Lower leg skin (tissue), 3 donors: ENCODE measurements around the gene XPR1.

ENCODE experiments used
- CTCF ChIP-seq, 3 donors: fragments of 450-650 bp; IDR thresholded peaks; one replicate each; pipeline ENCODE4 v1.5.1; 2016; ENCODE audit warnings: antibody characterized with exemption in 3 of 3, mild to moderate bottlenecking in 3 of 3, moderate library complexity in 2 of 3
- POLR2A ChIP-seq, 2 donors: fragments of 450-650 bp; IDR thresholded peaks; one replicate each; pipeline ENCODE4 v1.6.1; 2016 to 2017; ENCODE audit warnings: antibody characterized with exemption in 2 of 2, mild to moderate bottlenecking in 1 of 2, moderate library complexity in 1 of 2

- TF ChIP-seq CTCF (IDR thresholded peaks at IDR 0.05), result no peak
- no peak for TF ChIP-seq POLR2A (IDR thresholded peaks at IDR 0.05)
These were observed 183.4 kb downstream of the XPR1 start for GRCh38 chr1:180815188-180815587.
